ENCODE measurements around the gene DCLK3.
A peak's percentile ranks its signal among the peaks of the same experiment; 100 is the strongest.

DCLK3 gene

GRCh38 chr3:36763850-36764703, at the start of gene DCLK3:
Gene DCLK3, minus strand, starts transcription at chr3:36764553. Its CDS starts 290 bp downstream, at chr3:36764263.
- Histone ChIP-seq H3K27ac (no peak within 1 kb of the TSS), H3K4me3 (peak within 1 kb of the TSS; percentile 64)
- TF ChIP-seq CTCF (IDR thresholded peaks at IDR 0.05) = no peak
- DNase-seq (ENCODE audit: low spot score) = no peak

GRCh38 chr3:36813305-36813704, 49.0 kb upstream of the DCLK3 start:
- no peak for DNase-seq (ENCODE audit: low spot score)
- no peak overlapping the region for H3K4me3 ChIP-seq
- TF ChIP-seq CTCF (IDR thresholded peaks at IDR 0.05) = no peak
- H3K27ac ChIP-seq = no peak overlapping the region

- H3K4me3 ChIP-seq = no peak overlapping the region
- H3K27ac ChIP-seq = no peak overlapping the region
- DNase-seq (ENCODE audit: low spot score) = no peak
- TF ChIP-seq CTCF (IDR thresholded peaks at IDR 0.05) = no peak
Observed at GRCh38 chr3:36812240-36812639, 47.9 kb upstream of the DCLK3 start.

- Histone ChIP-seq H3K27ac (no peak overlapping the region), H3K4me3 (no peak overlapping the region)
- no peak for DNase-seq (ENCODE audit: low spot score)
- no peak for TF ChIP-seq CTCF (IDR thresholded peaks at IDR 0.05)
Observed at GRCh38 chr3:36811768-36812167, 47.4 kb upstream of the DCLK3 start.

GRCh38 chr3:36804295-36805055, 40.1 kb upstream of the DCLK3 start:
- DNase-seq (ENCODE audit: low spot score) = no peak
- no peak for TF ChIP-seq CTCF (IDR thresholded peaks at IDR 0.05)
- no peak overlapping the region for H3K4me3 ChIP-seq

GRCh38 chr3:36803091-36803791, 38.9 kb upstream of the DCLK3 start:
- Histone ChIP-seq H3K4me3 (no peak overlapping the region), H3K27ac (no peak overlapping the region)
- DNase-seq (ENCODE audit: low spot score) = no peak
- TF ChIP-seq CTCF (IDR thresholded peaks at IDR 0.05) = no peak

More at GRCh38 chr3:36804295-36805055, 40.1 kb upstream of the DCLK3 start:
- H3K27ac ChIP-seq = no peak overlapping the region

Data from coronary artery (tissue), 2 donors.